NOMO-1 treated with dmso at 0.1 percent for 144 hours (cell line): Measurements from ENCODE around the gene DYRK2.

Experiments used
- DNase-seq: peaks from one replicate; lab custom pipeline; 2025; ENCODE audit not compliant: unreplicated experiment; lab: John Stamatoyannopoulos, UW

Gene DYRK2

DNA sequence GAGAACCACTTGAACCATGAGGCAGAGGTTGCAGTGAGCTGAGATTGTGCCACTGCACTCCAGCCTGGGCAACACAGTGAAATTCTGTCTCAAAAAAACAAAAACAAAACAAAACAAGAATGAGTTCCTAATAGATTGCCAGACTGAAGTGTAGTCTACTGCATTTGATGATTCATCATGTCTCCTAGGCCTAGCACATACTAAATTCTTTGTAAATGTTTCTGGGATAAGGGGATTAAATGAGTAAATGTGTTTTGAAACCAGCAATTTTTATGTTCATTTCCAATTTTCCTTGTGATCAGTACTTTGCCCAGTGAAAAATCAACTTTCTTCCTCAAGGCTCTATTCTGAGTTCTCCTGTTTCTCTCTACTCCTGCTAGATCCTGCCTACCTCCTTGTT is 2.9 kb upstream of the DYRK2 start:
- DNase-seq: no peak

DNA sequence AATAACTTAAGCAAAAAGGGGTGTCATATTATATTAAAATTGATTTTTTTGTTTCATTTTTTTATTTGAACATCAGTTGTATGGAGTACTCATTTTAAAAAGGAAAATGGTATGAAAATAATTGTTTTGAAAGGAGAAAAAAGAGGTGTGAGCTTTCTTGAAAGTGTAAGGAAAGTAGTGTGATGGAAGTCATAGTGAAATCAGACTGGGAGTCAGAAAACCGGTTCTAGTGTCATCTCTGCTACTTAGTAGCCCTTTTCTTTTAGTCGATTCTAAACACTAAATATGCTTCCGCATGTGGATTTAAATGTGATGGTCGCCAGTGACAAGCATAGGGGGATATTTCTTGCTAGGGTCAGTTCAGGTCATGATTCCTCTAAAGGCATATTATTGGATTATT is 1.8 kb upstream of the DYRK2 start:
- DNase-seq: no peak

DNA sequence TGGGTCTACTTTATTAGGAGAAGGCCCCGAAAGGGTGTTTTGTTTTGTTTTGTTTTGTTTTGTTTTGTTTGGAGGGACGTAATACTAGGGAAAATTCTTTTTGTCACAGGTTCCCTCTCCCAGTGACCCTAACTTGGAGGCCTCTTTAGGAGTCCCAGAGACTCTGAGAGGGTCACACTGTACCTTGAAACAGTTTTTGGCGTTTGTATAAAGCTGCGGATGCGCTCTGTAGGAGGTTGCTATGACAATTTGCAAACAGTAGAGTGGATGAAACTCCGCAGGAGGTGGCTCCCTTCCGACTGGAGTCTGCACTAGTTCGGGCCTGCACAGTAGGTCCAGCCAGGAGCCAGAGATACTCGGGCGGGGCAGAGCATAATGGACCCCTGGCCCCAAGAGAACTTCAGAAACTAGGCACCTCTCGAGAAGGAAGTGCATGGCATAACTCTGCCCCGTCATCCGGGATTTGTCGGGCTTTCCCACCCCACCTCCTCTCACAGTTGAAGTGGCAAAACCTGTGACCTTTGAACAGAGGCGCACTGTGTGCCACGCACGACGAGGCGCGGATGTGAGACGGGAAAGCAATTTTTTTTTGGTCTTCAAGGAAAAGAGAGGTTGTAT is 1.3 kb upstream of the DYRK2 start:
- no peak for DNase-seq

DNA sequence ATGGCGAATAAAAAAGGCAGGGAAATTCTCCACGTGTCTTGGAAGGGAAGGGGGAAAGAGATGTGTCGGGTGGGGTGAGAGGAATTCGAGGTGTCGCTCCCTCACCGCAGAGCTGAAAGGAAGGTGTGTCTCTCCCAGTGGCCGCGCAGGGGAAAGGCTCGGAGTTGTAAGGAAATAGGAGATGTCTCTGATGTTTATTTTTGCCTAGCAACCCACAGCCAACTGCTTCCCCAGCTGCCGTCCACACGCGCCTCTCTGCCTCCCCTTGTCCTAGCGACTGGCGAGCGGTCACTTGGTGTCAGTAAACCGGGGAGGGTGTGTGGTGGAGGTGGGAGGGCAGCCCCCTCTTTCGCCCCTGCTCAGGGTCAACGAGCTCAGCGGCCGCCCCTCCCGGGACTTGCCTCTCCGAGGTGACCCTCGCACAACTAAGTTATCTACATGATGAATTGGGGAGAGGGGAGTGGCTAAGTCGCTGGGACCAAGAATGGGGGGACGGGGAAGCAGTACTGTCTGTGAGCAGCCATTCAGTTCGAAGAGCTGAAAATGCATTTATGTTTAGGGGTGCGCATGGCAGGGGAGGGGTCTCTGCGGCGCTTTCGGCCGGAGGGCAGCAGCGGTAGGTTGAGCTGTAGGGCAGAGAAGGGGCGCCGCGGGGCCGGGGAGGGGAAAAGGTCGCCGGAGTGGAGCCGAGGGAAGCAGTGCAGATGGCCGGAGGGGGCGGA is 585 bp upstream of the DYRK2 start:
- DNase-seq: peak; percentile 50

DNA sequence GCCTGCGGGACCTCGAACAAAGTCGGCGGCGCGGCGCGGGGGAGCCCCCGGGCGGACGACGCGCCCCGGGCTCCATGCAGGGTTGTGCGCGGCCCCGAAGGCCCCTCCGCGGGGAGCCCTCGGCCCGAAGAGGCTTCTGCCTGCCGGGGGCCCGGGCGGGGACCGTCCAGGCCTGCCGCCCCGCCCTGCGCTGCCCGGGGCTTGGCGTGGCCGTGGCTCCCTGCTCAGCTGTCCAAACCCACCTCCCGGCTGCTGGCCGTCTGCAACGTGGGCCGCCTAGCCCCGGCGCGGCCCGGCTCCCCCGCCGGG is 670 bp downstream of the DYRK2 start:
- DNase-seq: no peak

DNA sequence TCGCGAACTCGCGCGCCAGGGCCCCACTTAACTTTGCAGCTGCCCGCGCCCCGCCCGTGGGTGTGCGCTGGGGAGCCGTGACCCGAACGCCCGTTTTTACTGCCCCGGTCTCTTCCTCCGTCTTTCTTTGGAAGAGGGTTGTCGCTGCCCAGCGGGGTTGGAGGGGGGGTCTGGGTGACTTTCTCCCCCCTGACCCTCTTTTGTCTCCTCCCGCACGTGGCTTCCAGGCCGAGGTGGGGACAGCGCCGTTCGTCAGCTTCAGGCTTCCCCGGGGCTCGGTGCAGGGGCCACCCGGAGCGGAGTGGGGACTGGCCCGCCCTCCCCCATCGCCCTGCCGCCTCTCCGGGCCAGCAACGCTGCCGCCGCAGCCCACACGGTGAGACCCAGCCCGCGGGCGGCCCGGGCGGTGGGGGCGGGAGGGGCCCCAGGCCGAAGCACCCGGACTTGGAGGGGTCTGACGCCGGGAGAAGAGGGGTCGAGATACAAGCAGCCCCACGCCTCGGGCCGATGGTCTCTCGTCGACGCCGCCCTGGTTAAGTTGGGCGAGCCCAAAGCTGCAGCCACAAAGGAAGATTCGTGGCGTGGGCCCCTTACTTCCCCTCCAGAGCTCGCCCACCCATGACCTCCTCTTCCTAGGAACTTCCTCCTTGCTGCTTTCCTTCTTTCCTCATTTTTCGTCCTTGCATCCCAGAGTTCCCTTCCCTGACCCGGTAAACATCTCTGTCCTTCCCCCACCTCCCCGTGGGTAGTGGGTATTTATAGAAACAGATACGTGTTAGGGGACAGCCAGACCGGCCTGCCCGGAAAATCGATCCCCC is 1.2 kb downstream of the DYRK2 start:
- peak; percentile 2 for DNase-seq

DNA sequence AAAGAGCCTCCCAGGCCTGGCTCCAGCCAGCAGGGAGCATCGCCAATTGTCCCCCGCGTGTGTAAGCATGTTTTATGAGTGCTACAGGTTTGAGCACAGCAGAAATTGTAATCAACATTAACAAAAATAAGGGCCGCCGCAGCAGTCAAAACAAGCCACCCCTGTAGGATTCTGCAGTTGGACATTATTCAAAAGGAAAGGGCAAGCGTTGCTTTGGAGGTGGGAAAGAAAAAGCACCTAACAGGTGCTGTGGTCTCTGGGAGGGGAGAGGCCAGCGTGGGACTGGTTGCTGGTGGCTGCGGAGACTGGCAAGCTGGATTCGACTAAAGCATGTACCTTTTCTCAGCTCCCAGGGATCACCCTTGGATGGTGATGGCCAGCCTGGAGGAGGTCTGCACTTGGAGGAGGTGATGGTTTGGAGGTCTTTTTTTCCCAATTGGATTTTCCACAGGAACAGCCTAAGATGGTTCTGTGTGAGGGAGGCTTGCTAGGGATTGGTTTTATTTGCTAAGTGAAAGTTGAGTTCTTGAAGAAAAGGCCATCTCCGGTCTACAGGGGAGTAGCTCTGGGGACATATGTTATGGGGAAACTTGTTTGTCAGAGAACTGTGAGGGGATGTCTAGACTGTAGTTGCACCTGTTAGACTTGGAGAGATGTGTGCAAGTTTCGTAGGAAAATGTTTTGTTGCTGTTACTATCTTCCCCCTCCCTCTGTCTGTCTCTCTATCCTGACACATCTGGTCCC is 2.0 kb downstream of the DYRK2 start:
- DNase-seq: no peak

DNA sequence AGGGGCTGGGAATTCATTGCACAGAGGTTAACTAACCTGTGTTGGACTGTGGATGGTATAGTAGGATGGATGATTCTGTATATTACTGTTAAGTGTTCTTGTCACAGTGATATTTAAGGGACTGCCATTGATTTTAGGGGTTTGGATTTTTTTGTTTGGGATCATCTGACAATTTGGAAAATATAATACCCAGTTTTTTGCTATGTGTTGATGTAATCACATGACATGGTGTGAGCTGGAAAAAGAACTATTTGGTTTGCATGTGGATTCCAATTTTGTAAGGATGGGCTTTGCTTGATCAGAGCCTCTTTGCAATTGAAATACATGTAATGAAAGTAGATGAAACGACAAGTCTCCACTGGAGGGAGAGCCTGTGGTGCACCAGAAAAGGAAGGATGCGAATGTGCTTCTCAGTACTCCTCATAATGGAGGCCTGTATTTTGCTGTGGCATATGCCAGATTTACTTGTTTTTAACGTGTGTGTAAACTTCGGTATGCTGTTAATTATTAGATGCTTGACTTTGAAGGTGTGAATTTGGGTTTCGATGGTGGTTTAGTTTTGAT is 2.7 kb downstream of the DYRK2 start:
- no peak for DNase-seq

DNA sequence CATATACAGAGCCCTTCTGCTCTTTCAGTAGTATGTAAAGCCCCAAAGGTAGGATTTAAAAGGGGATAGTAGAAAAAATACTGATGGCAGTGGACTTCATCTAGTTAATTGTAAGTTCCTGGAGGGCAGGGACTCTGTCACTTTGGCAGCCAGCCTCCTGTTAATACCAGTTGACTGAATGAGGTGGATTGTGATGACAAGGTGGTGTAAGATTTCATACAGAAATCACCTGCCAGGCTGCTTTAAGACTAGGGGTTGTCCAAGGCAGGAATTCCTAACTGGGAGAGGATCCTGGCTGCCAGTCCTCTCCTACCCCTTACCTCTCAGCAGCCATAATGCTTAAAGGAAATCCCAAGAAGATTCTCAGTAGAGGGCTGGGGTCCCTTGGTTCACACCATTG is 7.3 kb downstream of the DYRK2 start:
- no peak for DNase-seq

DNA sequence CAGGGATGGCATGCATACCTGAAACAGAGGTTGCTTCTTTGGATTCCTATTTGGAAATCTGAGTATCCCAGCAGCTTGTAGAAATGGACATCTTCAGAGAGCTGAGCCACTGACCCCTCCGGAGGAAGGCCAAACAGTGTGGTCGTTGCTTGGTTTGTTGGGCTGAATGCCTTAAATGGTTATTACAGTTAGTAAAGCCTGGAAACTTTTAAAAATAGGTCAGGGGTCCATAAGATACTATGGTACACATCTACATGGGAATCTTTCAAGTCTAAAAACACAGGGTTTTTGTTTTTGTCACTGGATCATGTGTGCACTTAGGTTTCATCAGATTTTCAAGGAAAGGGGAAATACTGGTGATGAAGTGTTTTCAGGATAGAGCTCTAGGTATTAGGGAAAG is 7.7 kb downstream of the DYRK2 start:
- no peak for DNase-seq

DNA sequence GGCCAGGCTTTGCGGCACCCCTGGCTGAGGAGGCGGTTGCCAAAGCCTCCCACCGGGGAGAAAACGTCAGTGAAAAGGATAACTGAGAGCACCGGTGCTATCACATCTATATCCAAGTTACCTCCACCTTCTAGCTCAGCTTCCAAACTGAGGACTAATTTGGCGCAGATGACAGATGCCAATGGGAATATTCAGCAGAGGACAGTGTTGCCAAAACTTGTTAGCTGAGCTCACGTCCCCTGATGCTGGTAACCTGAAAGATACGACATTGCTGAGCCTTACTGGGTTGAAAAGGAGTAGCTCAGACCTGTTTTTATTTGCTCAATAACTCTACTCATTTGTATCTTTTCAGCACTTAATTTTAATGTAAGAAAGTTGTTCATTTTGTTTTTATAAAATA is 9.9 kb downstream of the DYRK2 start:
- DNase-seq: no peak

DNA sequence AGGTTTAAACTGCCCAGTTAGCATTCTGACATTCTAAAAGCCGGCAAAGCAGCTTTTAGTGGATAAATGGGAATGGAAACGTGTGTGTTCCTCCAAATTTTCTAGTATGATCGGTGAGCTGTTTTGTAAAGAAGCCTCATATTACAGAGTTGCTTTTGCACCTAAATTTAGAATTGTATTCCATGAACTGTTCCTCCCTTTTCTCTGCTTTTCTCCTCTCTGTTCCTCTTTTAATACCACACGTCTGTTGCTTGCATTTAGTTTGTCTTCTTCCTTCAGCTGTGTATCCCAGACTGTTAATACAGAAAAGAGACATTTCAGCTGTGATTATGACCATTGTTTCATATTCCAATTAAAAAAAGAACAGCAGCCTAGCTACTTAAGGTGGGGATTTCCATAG is 10.7 kb downstream of the DYRK2 start:
- no peak for DNase-seq

DNA sequence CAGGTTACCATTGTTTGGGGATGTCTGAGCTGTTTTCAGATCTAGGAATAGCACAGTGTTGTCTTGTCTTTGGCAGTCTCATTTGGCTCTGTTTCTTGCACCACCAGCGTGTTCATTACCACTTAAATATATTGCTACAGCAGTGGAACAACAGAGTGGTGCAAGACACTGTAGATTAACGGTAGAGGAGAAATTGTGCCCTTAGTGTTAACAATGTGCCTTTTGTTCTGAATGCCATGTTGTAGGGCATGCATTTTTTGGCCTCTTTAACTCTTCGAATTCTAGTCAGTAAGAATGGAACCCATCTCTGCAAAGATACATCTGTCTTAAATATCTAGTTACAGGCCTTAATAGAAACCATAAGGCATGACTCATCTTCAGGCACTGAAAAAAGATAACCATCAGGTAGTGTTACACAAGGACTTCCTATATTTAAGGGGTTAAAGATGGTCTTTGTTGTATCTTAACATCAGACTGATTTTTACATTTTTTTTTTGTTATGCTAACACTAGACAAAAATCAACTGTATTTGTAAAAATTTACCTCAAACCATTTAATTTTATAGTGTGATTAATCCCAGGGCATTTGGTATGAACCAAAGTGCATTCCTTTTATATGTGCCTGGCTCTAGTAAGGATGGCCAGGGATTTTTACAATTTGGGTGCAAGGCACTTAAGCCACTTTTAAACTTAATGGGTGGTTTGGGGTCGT is 12.9 kb downstream of the DYRK2 start:
- no peak for DNase-seq

DNA sequence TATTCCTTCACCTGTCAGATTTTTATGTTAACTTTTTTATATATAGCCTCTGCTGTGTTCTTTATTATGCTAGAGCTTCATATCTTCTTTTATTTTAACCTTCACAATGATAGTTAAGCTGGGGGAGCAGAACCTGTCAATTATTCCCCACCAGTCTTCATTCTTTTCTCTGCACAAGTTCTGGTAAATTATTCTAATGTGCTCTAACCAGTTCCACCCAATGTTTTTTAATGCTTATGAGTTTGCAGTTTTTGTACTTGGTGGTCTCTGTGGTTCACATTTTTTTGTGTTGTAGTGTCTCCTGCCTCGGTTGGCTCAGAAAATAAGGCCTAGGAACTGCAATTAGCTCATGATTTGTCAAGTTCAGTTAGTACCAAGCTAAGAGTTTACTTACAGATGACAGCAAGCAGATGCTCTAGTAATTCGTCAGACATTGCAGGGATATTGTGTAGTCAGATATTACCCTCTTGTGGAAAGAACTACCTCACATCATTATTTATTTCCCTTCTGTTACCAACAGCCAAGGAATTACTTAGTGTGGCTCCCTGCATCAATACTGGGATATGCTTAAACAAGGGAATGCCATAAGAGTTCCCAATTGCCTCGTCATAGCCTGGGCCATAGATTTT is 14.5 kb downstream of the DYRK2 start:
- DNase-seq: no peak

DNA sequence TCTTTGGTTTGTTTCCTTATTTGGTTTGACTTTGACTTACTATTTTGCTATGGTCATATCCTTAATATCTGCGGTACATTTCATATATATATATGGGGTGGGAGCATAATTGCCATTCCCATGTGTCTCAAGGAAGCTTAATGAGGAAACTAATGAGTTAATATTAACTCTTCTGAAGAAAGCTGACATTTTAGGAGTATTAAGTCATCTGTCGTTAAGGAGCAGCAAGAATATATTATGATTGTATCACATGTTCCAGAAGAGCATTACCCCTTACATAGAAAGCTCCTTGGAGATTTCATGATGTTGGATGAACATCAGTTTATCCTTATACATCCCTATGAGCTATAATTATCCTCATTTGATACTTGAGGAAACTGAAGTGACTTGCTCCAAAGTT is 15.6 kb downstream of the DYRK2 start:
- DNase-seq: no peak

DNA sequence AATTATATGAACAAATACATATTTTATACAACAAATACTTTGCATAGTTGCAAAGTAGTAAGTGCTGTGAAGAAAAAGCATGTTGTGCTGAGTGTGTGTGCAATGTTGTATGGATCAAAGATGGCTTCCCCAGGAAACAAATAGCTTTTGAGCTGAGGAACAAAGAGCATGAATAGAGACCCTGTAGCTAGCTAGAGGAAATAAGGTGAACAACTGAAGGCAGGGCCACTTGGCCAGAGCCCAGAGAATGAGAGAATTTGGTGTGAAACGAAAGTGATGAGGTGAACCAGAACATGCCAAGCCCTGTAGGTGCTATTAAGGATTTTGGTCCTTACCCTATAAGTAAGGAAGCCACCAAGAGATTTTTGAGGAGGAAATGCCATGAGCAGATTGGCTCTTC is 17.1 kb downstream of the DYRK2 start:
- no peak for DNase-seq

DNA sequence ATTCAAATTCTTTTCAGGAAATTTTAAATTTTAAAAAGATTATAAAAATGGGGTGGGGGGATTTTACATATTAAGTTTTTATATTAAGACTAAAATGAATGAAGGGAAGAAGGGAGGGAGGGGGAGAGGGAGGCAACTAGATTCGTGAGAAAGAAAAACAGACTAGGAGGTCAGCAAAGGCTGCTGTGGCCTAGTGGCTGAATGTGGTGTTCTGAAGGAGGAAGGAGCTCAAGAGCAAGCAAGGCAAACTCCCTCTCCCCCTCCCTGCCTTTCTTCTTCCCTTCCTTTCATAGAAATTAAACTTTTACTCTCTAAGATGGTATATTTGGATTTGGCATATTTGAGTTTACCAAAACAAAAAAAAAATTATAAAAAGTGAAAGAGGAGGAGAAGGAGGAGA is 18.1 kb downstream of the DYRK2 start:
- no peak for DNase-seq

DNA sequence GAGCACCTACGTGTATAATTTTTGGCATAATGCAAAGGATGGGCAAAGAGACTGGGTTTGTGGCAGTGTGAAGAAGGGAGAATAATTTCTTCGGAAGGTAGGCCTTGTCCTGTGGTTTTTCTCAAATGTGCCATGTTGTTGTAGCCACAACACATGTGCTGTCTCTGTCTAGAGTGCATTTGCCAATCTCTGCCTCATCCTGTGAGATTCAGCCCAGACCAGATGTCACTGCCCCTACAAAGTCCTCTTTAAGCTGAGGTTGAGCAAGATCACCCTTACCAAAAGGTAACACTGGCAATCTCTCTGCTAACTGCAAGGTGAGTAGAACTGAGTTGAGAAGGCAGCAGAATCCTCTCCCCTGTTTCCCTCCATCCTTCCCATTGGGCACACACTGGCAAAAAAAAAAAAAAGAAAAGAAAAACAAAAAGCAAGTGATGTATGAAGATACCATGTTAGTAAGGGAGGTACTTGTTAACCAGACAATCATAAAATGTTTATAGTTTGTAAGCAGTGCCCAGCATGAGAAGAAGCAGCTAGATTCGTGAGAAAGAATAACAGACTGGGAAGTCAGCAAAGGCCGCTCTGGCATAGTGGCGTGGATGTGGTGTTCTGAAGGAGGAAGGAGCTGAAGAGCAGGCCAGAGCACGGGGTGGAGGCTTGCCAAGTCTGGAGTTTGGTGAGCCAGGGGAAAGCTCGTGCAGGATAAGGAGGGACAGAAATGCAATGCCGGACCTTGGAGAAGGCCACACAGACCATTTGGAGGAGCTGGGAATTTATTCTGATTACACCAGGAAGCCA is 18.9 kb downstream of the DYRK2 start:
- DNase-seq: no peak

DNA sequence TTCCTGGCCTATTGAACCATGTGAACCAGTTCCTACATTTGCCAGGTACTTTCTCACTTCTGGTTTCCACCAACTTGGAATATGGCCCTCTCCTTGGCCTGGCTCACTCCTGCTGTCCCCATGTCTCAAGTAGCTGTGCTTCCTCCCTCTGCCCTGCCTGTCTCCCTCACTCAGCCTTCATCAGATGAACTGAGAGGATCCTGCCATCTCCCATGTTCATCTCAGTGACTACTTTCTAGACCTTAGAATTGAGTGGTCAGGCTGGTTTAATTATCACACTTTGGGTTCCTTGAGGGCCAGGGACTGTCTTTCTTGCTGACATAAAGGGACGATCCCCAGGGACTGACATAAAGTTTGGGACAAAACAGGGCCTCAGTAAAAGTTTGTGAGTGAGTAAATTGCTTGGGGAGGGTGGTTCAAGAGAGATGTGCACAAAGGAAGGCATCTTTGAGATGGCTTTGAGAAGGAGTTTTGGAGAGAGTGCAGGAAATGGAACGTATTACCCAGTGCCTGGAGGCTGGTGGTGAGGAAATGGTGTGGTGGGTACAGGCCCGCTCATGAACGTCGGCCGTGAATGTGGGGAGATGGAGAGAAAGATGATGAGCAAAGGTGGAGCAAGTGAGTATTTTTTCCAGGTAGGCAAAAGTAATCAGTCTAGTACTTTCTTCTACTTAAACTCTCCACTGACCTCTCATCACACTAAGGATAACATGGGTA is 20.8 kb downstream of the DYRK2 start:
- DNase-seq: no peak
